BLaER1 treated with 17β-estradiol and CSF1 and Interleukin-3, amounts not matched to agents 10 nM and 100 nM (cell line): Measurements from ENCODE around the gene TMEM11.

Experiments
- H3K27ac ChIP-seq, 11 experiments: shearing (Covaris generic); formaldehyde crosslinking; 2 replicates each; pipeline ENCODE4 v1.8.1; 2022
- H3K27me3 ChIP-seq, 11 experiments: shearing (Covaris generic); formaldehyde crosslinking; 2 replicates each; pipeline ENCODE4 v1.8.1; 2022
- H3K36me3 ChIP-seq, 11 experiments: shearing (Covaris generic); formaldehyde crosslinking; 2 replicates each; pipeline ENCODE4 v1.8.1; 2022
- H3K4me1 ChIP-seq, 10 experiments: shearing (Covaris generic); formaldehyde crosslinking; 2 replicates each; pipeline ENCODE4 v1.8.1; 2022
- H3K4me2 ChIP-seq, 11 experiments: shearing (Covaris generic); formaldehyde crosslinking; 2 replicates each; pipeline ENCODE4 v1.8.1; 2022
- H3K4me3 ChIP-seq, 10 experiments: shearing (Covaris generic); formaldehyde crosslinking; 2 replicates each; pipeline ENCODE4 v1.8.1; 2022
- H3K9ac ChIP-seq, 11 experiments: shearing (Covaris generic); formaldehyde crosslinking; 2 replicates each; pipeline ENCODE4 v1.8.1; 2022
- H3K9me3 ChIP-seq, 11 experiments: shearing (Covaris generic); formaldehyde crosslinking; replicated peaks in 1 of 11; 2 replicates each; pipeline ENCODE4 v1.8.1; 2022
- H4K20me1 ChIP-seq, 11 experiments: shearing (Covaris generic); formaldehyde crosslinking; 2 replicates each; pipeline ENCODE4 v1.8.1; 2022
- Cebpa-rat ChIP-seq, 11 experiments: shearing (Covaris generic); IDR thresholded peaks; 2 replicates each; pipeline ENCODE4 v1.8.1; 2022

TMEM11 gene

GRCh38 chr17:21190078-21190477, 23.9 kb downstream of the TMEM11 start:
- Histone ChIP-seq H3K9ac (no peak overlapping the region), H4K20me1 (peaks cover 0 to 26% (median 12%) of the 10 kb centered on the region in 11 experiments; a peak in 18 of 22 replicates), H3K4me1 (peaks cover 22 to 34% (median 26%) of the 10 kb centered on the region in 10 experiments), H3K27me3 (no peaks in the 10 kb centered on the region), H3K36me3 (peaks cover 43 to 78% (median 66%) of the 10 kb centered on the region in 11 experiments), H3K9me3 (no peaks in the 10 kb centered on the region), H3K4me2 (no peak overlapping the region), H3K27ac (no peak overlapping the region), H3K4me3 (no peak overlapping the region)
- TF ChIP-seq Cebpa-rat (IDR thresholded peaks at IDR 0.05) = no peak

- Histone ChIP-seq H3K36me3 (peaks cover 50 to 85% (median 73%) of the 10 kb centered on the region in 11 experiments), H3K9ac (no peak overlapping the region)
- no peak for TF ChIP-seq Cebpa-rat (IDR thresholded peaks at IDR 0.05)
Observed at GRCh38 chr17:21189361-21189760, 24.6 kb downstream of the TMEM11 start.

GRCh38 chr17:21186399-21187187, 27.4 kb downstream of the TMEM11 start:
- Histone ChIP-seq H3K9me3 (no peaks in the 10 kb centered on the region), H3K4me3 (no peak overlapping the region), H3K27ac (peak overlapping the region in 4 of 11 experiments; percentile 10 to 49 (median 30); a peak in 4 of 22 replicates), H3K27me3 (no peaks in the 10 kb centered on the region), H3K4me1 (peaks cover 0 to 12% (median 5%) of the 10 kb centered on the region in 10 experiments; a peak in 8 of 20 replicates), H3K4me2 (peak overlapping the region in 3 of 11 experiments; percentile 40 to 76 (median 60); a peak in 5 of 22 replicates), H3K9ac (no peak overlapping the region; a peak in 1 of 22 replicates), H3K36me3 (peaks cover 56 to 80% (median 72%) of the 10 kb centered on the region in 11 experiments), H4K20me1 (peaks cover 0 to 5% (median 0%) of the 10 kb centered on the region in 11 experiments; a peak in 3 of 22 replicates)
- no peak for TF ChIP-seq Cebpa-rat (IDR thresholded peaks at IDR 0.05)

More at GRCh38 chr17:21189361-21189760, 24.6 kb downstream of the TMEM11 start:
- Histone ChIP-seq H3K4me2 (no peak overlapping the region), H3K27ac (no peak overlapping the region), H3K27me3 (no peaks in the 10 kb centered on the region), H3K9me3 (no peaks in the 10 kb centered on the region), H3K4me1 (peaks cover 15 to 26% (median 19%) of the 10 kb centered on the region in 10 experiments), H3K4me3 (no peak overlapping the region), H4K20me1 (peaks cover 0 to 18% (median 5%) of the 10 kb centered on the region in 11 experiments; a peak in 15 of 22 replicates)

- Histone ChIP-seq H4K20me1 (no peaks in the 10 kb centered on the region; a peak in 1 of 22 replicates), H3K9ac (no peak overlapping the region), H3K4me2 (no peak overlapping the region), H3K27me3 (no peaks in the 10 kb centered on the region), H3K4me3 (no peak overlapping the region), H3K36me3 (peaks cover 59 to 79% (median 67%) of the 10 kb centered on the region in 11 experiments), H3K9me3 (no peaks in the 10 kb centered on the region), H3K27ac (no peak overlapping the region), H3K4me1 (peaks cover 0 to 12% (median 3%) of the 10 kb centered on the region in 10 experiments; a peak in 7 of 20 replicates)
- TF ChIP-seq Cebpa-rat (IDR thresholded peaks at IDR 0.05) = no peak
Observed at GRCh38 chr17:21185061-21185460, 28.9 kb downstream of the TMEM11 start.

GRCh38 chr17:21184570-21184969, 29.4 kb downstream of the TMEM11 start:
- Histone ChIP-seq H4K20me1 (no peaks in the 10 kb centered on the region; a peak in 1 of 22 replicates), H3K4me2 (no peak overlapping the region), H3K9ac (no peak overlapping the region), H3K4me1 (peaks cover 0 to 12% (median 3%) of the 10 kb centered on the region in 10 experiments; a peak in 7 of 20 replicates), H3K4me3 (no peak overlapping the region), H3K27ac (no peak overlapping the region), H3K36me3 (peaks cover 55 to 79% (median 67%) of the 10 kb centered on the region in 11 experiments), H3K9me3 (no peaks in the 10 kb centered on the region), H3K27me3 (no peaks in the 10 kb centered on the region)
- TF ChIP-seq Cebpa-rat (IDR thresholded peaks at IDR 0.05) = no peak

- H3K4me3 ChIP-seq = no peak overlapping the region
- H3K9ac ChIP-seq = no peak overlapping the region
- peaks cover 0 to 12% (median 3%) of the 10 kb centered on the region in 10 experiments; a peak in 7 of 20 replicates for H3K4me1 ChIP-seq
- no peak overlapping the region for H3K4me2 ChIP-seq
- H4K20me1 ChIP-seq = no peaks in the 10 kb centered on the region
- no peak for TF ChIP-seq Cebpa-rat (IDR thresholded peaks at IDR 0.05)
- H3K27me3 ChIP-seq = no peaks in the 10 kb centered on the region
- no peak overlapping the region for H3K27ac ChIP-seq
- peaks cover 0 to 5% (median 0%) of the 10 kb centered on the region in 11 experiments; a peak in 1 of 22 replicates for H3K9me3 ChIP-seq
- peaks cover 44 to 79% (median 65%) of the 10 kb centered on the region in 11 experiments for H3K36me3 ChIP-seq
Observed at GRCh38 chr17:21183468-21183867, 30.5 kb downstream of the TMEM11 start.

GRCh38 chr17:21177854-21178600, 35.9 kb downstream of the TMEM11 start:
- H3K9me3 ChIP-seq = peaks cover 0 to 5% (median 0%) of the 10 kb centered on the region in 11 experiments; a peak in 1 of 22 replicates
- H3K4me1 ChIP-seq = no peaks in the 10 kb centered on the region
- no peak for TF ChIP-seq Cebpa-rat (IDR thresholded peaks at IDR 0.05)

GRCh38 chr17:21177401-21177800, 36.6 kb downstream of the TMEM11 start:
- Histone ChIP-seq H3K27me3 (no peaks in the 10 kb centered on the region), H3K4me2 (no peak overlapping the region), H3K9me3 (peaks cover 0 to 5% (median 0%) of the 10 kb centered on the region in 11 experiments; a peak in 1 of 22 replicates), H3K9ac (no peak overlapping the region), H3K4me3 (no peak overlapping the region), H3K27ac (no peak overlapping the region), H3K4me1 (no peaks in the 10 kb centered on the region), H4K20me1 (no peaks in the 10 kb centered on the region; a peak in 1 of 22 replicates), H3K36me3 (peaks cover 28 to 87% (median 64%) of the 10 kb centered on the region in 11 experiments)
- no peak for TF ChIP-seq Cebpa-rat (IDR thresholded peaks at IDR 0.05)

More at GRCh38 chr17:21177854-21178600, 35.9 kb downstream of the TMEM11 start:
- H4K20me1 ChIP-seq = no peaks in the 10 kb centered on the region; a peak in 1 of 22 replicates
- H3K4me2 ChIP-seq = no peak overlapping the region
- H3K4me3 ChIP-seq = no peak overlapping the region
- no peak overlapping the region for H3K27ac ChIP-seq
- peaks cover 26 to 86% (median 58%) of the 10 kb centered on the region in 11 experiments for H3K36me3 ChIP-seq
- H3K27me3 ChIP-seq = no peaks in the 10 kb centered on the region
- no peak overlapping the region for H3K9ac ChIP-seq
